GM19193 (cell line): ENCODE data around the gene ZHX3.

Source experiments
- POLR2A ChIP-seq: IDR thresholded peaks from 4 replicates; pipeline ENCODE4 v1.6.1; 2011; ENCODE audit not compliant: insufficient read depth, insufficient read length; ENCODE audit errors: extremely low read depth

Gene ZHX3

DNA sequence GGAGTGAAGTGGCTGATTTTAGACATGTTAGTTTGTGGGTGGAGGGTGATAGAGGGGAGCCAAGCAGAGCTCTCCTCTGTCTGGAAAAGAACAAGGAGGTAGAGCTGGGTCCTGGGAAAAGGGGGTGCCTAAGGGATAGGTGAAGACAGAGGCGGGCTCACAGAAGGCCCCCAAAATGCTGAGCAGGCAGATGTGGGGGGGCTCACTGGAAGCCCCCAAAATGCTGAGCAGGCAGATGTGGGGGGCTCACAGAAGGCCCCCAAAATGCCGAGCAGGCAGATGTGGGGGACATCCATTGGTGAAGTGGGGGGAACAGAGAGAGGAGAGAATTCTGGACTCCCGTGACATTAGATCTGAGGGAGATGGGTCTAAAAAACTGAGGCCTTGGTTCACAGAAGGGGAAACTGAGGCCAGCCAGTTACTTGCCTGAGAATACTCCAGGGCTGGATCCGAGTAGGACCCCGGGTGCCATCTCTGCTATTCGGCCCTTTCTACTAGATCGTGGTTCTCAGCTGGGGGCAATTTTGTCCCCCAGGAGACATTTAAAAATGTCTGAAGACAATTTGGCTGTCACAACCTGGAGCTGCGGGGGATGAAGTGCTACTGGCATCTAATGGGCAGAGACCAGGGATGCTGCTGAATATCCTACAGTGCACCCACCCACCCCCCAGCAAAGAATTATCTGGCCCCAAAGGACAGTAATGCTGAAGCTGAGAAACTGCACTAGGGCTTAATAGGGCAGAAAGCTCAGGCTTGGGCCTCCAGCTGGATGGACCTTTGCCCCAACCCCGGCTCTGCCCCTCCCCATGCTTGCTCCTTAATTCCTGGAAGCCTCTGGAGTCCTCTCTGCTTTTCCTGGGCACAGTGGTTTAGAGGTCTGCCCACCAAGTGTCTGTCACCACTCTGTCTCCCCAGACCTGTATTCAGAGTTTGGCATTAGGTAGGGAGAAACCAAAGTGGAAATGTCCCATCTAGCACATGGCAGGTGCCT lies 25.2 kb upstream of the ZHX3 start:
- no peak for TF ChIP-seq POLR2A

DNA sequence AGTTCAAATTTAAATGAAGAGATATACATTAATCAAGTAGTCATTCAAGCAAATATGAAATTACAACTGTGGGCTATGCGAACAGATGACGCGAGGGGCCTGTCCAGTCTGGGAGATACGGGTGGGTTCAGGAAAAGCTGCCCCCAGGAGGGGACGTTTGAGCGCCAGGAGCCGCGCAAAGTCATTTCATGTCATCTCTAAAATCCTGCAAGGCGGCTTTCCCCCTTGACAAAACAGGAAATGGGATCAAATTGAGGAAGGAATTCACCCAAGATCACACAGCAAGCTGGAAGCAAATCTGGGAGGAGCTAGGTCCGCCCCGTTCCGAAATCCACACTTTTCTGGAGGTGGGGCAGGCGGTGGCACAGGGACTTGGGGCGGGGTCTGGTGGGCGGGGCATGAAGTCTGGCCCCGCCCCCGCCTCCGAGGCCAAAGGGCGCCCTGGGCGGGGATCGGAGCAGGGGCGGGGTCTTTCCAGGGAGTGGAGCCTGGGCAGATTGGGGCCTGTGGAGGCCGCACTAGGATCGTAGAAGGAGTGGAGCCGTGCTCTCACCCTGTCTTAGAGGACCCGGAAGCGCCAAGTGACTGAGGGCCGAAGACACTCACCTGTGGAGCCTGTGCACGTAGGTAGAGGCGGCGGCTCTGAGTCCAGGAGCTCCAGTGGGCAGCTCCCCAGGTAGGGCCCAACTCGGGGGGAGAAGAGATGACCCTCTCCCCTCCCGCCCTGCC lies 23.0 kb upstream of the ZHX3 start, which contains the start of gene LPIN3:
Gene LPIN3, plus strand, starts transcription at position 495 of the 729 bp plus-strand sequence. CDS start 4,983 bp downstream, outside the sequence.
- TF ChIP-seq POLR2A, result no peak

DNA sequence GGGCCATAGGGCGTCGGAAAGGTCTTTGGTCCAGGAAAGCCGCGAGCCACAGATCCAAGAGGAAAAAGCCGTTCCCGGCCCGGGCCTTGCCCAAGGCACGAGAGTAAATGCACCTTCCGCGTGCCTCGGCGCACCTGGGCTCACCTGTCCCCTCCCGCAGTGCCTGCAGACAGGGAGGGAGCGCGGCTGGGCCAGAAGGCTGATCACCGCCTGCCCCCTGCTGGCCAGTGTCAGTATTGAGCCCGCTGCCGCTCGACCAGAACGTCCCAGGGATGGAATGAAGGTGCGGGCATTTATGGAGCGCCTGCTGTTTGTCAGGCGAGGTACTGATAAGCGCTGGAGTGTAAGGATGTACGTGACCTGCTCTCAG lies 22.4 kb upstream of the ZHX3 start:
- no peak for TF ChIP-seq POLR2A

DNA sequence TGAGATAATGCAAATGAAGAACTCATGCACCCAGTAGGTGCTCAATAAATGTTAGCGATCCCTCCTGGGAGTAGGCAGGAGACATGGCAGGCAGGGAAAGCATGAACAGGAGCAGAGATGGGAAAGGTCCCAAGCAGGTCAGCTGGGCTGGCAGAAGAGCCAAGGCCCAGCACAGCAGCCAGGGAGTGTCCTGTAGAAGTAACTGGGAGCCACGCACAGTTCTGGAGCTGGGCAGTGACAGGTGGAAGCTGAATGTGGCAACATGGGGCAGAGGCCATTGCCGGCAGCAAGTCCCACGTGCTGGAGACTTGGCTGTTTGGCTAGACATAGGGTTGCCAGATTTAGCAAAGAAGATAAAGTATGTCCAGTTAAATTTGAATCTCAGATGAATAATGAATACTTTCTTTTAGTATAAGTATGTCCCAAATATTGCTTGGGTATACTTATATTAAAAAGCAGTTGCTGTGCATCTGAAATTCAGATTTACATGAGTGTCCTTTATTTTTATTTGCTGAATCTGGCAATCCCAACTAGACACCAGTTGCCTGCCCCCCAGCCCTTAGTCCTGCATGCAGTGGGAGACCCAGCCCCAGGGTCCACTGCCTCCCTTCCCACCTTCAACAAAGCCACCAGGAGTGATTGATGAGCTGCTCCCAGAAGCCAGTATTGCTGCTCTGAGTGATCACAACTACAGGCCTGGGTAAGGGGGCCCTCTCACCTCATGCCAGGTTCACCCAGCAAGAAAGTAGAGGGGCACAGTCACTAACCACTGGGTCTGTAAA lies 19.4 kb upstream of the ZHX3 start:
- no peak for TF ChIP-seq POLR2A

DNA sequence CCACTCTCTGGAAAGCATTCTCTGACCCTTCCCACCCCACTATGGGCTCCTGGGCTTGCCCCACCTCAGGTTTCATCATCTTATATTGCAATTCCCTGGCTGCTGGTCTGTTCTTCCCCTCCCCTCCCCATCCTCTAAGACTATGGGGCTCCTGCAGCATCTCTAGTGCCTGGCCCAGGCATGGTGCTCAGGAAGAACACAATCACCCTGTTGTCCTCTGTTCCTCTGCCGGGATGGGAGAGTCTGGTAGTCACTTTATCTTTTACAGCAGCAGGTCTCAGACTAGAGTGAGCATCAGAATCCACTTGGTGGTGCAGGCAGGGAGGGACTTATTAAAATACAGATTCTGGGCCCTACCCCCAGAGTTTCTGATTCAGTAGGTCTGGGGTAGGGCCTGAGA lies 18.1 kb upstream of the ZHX3 start:
- no peak for TF ChIP-seq POLR2A

DNA sequence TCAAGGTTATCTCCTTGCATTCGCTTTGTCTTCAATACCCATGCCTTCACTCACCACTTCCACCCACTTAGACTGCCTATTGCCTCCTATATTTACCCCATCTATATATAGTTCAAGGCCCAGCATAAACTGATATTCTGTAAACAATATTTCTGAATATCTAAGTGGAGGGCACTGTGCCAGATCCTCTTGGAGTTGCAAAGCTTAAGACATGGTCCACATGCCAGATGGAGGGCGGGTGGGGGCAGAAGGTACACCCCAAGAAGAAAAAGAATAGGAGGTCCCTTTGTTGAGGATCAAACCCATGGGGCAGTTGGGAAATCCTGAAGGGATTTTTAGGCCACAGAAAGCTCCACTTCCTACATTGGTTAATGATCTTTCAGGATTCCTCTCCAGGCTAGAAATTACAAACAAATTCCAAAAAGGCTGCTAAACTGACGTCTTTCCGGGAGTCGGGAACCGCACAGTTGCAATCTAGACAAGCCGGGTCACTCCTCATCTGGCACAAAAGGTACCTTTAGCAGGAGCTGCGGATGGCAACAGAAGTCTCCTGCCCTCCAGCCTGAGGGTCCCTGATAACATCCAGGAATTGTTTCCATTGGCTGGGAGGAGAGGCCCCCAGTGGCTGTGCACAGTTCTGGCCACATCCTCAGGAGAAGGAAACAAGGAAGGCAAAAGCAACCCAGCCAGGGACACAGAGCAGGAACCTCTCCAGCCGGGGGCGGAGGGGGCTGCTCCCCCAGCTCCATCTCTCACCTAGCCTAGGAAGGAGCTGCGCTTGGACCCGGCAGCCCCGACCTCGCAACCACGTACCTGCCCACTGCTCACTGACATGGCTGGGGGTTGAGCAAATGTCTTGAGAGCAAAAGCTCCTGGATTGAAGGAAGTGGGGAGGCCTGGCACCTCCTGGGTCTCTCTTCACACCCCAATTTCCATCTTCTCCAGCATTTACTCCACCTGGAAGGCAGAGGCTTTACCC lies 17.2 kb upstream of the ZHX3 start:
- no peak for TF ChIP-seq POLR2A

DNA sequence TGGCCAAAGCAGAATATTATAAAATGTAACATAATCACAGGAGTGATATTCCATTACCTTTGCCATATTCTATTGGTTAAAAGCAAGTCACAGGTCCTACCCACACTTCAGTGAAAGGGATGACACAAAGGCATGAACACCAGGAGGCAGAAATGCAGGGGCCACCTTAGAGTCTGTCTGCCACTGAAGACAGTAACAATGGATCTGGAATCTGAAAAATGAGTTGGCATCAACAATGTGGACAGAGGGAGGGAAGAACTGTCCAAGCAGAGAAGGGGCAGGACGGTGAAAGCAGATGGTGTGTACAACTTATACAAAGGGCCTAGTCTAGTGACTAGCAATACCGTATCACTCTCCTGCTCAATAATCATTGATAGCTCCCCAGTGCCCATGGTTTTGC lies 16.5 kb upstream of the ZHX3 start:
- no peak for TF ChIP-seq POLR2A

DNA sequence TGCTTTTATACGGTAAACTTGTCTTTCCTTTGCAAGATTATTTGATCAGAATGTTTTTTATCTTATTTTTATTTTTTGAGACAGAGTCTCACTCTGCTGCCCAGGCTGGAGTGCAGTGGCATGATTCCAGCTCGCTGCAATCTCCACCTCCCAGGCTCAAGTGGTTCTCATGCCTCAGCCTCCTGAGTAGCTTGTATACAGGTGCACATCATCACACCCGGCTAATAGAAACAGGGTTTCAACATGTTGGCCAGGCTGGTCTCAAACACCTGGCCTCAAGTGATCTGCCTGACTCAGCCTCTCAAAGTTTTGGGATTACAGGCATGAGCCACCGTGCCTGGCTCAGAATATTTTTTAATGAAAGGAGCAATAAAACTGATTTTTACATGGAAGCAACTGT lies 14.2 kb upstream of the ZHX3 start:
- TF ChIP-seq POLR2A, result no peak

DNA sequence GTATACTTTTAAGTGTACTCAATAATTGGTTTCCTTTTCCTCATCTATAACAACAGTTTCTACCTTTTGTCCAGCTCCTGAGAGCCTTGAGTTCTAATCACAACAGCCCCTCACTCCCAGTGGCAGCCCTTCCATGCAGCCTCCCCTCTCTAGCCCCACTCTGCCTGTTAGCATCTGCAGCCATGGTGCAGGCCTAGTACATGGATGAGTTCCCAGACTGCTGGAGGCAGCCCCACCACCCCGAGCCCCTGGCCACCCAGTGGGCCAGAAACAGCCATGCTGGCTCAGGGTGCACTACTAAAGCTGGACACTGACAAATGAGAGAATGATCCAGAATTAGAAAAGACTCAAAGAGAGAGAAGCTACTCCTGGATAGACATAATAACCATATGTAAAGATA lies 13.4 kb upstream of the ZHX3 start:
- no peak for TF ChIP-seq POLR2A

DNA sequence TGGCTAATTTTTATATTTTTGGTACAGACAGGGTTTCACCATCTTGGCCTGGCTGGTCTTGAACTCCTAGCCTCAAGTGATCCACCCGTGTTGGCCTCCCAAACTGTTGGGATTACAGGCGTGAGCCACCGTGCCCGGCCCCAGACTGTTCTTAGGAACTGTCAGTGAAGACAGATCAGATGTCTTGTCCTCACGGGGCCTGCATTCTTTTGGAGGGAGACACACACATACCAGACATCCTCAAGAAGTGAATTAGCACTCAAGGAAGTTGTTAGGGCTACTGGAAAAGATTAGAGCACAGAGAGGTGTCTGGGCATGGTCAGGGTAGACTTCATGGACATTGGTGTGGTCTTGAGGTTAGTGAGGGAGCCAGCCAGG lies 12.8 kb upstream of the ZHX3 start:
- no peak for TF ChIP-seq POLR2A

DNA sequence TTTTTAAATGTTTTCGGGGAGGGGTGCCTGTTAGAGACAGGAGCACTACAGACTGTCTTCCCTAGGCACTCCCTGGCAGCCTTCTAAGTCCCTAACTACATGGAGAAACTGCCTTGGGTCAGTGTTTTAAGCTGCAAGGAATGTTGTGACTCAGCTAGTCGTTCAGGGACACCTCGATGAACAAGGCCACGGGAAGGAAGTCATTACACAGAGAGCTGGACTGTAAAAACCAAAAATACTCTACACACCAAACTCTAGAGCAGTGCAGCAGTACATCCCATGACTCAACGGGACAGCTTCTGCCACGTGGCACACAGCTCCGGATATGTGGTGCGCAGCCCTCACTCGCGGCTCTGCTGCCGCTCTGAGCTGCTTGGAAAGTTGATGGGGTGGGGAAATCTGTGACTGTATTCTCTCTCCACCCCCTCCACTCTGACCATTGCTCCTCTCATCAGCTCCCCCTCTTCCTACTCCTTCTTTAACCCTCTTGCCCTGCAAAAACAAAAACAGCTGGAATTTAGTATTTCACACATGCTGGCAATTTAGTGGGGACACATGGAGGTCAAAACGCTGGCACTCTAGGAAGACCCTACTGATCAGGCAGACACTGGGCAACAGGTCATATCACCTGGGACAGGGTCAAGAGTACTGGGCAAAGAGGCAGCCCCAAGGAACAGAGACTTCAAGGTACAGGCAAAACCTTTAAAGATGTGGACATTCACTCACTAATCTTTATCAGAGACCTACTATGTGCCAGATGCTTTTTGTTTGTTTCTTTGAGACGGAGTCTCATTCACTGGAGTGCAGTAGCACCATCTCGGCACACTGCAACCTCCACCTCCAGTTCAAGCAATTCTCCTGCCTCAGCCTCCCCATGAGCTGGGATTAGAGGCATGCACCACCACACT lies 12.2 kb upstream of the ZHX3 start:
- TF ChIP-seq POLR2A, result peak; percentile 33

DNA sequence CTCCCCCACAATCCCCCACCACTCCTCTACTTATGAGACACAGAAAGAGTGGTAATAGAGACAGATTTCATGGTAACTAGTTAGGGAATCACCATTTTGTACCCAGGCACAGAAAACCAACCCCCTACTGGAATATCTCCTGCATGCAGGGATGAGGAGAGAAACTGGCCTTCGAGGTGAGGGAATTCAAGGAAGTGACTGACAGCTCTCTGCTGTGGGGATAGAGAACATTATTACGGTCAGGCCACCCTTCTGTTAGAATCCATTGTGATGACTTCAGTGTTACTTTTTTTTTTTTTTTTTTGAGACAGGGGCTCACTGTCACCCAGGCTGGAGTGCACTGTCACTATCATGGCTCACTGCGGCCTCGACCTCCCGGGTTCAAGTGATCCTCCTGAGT lies 9.6 kb upstream of the ZHX3 start:
- no peak for TF ChIP-seq POLR2A

DNA sequence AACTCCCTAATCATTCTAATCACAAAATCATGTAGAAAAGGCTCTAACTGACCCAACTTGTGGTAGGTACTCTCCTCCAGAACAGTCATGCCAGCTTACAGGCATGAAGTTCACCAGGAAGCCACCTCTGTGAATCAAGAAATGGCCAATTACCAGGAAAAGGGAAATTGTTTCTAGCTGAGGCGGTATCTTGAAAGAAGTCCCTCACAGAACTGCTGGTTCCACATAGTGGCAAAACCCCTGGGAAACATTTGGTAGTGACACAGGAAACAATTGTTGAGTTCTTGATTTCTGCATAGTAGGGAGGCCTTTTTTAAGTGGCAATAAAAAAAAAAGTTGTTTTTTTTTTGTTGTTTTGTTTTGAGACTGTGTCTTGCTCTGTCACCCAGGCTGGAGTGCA lies 3.4 kb upstream of the ZHX3 start:
- no peak for TF ChIP-seq POLR2A

DNA sequence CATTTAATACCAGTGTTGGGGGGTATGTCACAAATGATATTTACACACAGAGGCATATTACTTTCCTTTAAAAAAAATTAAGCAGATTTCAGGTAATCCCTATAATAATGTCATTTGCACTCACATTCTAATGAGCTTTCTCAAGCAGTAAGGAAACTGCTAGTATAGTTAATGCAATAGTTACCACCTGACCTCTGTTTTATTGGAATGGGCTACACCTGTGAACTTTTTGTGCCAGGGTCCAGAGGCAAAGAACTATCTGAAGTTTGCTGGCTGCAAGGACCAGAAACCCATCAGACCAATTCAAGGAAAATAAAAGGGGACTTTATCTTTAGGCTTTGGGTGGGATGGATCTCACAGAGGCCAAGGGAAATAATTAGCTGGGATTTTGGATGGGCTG lies 2.9 kb upstream of the ZHX3 start:
- no peak for TF ChIP-seq POLR2A

DNA sequence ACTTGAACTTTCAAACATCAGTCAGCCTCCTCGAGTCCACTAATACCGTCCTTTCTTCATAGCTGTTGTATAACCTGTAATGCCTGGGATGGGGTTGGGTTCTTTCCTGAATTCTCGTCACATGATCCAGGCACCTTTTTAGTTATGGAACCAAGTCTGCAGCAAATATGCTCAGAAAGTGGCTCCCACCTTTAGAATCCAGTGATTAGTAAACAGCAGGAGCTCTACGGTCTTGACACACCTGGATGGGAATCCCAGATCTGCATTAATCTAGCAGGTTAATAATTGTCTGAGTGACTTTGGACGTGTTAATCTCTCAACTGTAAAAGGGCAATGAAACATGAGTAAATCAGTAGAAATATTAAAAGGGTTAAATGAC lies 729 bp upstream of the ZHX3 start:
- no peak for TF ChIP-seq POLR2A
